Measurements from ENCODE around the gene PDCD7.

GRCh38 chr15:65132878-65133547 lies 595 bp downstream of the PDCD7 start:
- no peak for TF ChIP-seq CTCF (IDR thresholded peaks at IDR 0.05; ENCODE audit: low read length)
- no peak for TF ChIP-seq EZH2 (IDR thresholded peaks at IDR 0.05; ENCODE audit: borderline replicate concordance, low read length)
